ENCODE results near the gene SEC16A.

DNA sequence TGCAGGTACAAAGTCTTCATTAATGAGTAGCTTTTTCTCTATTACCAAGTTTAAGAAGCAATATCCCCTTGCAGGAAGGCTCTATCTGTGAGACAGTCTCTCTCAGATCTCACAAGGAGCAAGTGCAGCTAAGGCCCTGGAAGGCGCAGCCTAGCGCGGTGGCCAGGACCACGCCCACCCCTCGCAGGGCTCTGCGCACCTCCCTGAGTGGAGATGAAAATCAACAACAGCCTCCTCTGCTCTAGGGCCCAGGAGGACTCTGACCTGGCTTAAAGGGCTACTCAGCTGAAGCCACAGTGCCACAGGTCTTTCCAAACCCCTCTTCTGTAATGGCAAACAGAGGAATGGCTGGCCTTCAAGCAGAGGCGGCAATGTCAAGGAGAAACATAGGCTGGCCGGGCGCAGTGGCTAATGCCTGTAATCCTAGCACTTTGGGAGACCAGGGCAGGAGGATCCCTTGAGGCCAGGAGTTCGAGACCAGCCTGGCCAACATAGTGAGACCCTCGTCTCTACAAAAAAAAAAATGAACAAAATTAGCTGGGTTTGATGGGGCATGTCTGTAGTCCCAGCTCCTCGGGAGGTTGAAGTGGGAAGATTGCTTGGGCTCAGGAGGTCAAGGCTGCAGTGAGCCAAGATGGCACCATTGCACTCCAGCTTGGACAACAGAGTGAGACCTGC is 11.9 kb downstream of the SEC16A start:
- TF ChIP-seq, protein P1, sequence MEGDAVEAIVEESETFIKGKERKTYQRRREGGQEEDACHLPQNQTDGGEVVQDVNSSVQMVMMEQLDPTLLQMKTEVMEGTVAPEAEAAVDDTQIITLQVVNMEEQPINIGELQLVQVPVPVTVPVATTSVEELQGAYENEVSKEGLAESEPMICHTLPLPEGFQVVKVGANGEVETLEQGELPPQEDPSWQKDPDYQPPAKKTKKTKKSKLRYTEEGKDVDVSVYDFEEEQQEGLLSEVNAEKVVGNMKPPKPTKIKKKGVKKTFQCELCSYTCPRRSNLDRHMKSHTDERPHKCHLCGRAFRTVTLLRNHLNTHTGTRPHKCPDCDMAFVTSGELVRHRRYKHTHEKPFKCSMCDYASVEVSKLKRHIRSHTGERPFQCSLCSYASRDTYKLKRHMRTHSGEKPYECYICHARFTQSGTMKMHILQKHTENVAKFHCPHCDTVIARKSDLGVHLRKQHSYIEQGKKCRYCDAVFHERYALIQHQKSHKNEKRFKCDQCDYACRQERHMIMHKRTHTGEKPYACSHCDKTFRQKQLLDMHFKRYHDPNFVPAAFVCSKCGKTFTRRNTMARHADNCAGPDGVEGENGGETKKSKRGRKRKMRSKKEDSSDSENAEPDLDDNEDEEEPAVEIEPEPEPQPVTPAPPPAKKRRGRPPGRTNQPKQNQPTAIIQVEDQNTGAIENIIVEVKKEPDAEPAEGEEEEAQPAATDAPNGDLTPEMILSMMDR (IDR thresholded peaks at IDR 0.05): no peak
- no peak for TF ChIP-seq POLR2A (IDR thresholded peaks at IDR 0.05)
